COLO829 (cell line): ENCODE data around the gene PDE6G.
"Not testable (repeated sequence)": the region's sequence is repeated elsewhere in the genome, so short reads cannot be mapped to it uniquely, and the experiment has no call there.

Experiments
- DNase-seq: peaks from one replicate; pipeline ENCODE4 v3.0.0; 2012; ENCODE audit warnings: low spot score

Gene PDE6G

GRCh38 chr17:81635431-81635830 lies 20.9 kb downstream of the PDE6G start:
- no peak for DNase-seq

GRCh38 chr17:81631482-81631881 lies 24.9 kb downstream of the PDE6G start:
- no peak for DNase-seq

- no peak for DNase-seq
Observed at GRCh38 chr17:81630274-81630673, 26.1 kb downstream of the PDE6G start.

- peak; percentile 9 for DNase-seq
Observed at GRCh38 chr17:81621494-81622130, 34.7 kb downstream of the PDE6G start.

GRCh38 chr17:81618307-81618706 lies 38.0 kb downstream of the PDE6G start:
- not testable (repeated sequence) for DNase-seq

GRCh38 chr17:81616877-81617276 lies 39.5 kb downstream of the PDE6G start:
- DNase-seq, result no peak

- no peak for DNase-seq
Observed at GRCh38 chr17:81615401-81615930, 40.9 kb downstream of the PDE6G start.

GRCh38 chr17:81612172-81612970 lies 44.0 kb downstream of the PDE6G start:
- DNase-seq, result no peak

- DNase-seq, result no peak
Observed at GRCh38 chr17:81609541-81610311, 46.6 kb downstream of the PDE6G start.

- DNase-seq, result no peak
Observed at GRCh38 chr17:81608605-81609004, 47.7 kb downstream of the PDE6G start.

- DNase-seq, result no peak
Observed at GRCh38 chr17:81608082-81608481, 48.3 kb downstream of the PDE6G start.

GRCh38 chr17:81607431-81607830 lies 48.9 kb downstream of the PDE6G start:
- DNase-seq, result no peak

- DNase-seq, result no peak
Observed at GRCh38 chr17:81603846-81604610, 52.3 kb downstream of the PDE6G start.

GRCh38 chr17:81601525-81602120 lies 54.7 kb downstream of the PDE6G start:
- DNase-seq, result peak; percentile 59
